ENCODE measurements around the gene TNRC18.
"Not testable (repeated sequence)": the region's sequence is repeated elsewhere in the genome, so short reads cannot be mapped to it uniquely, and the experiment has no call there.

The TNRC18 gene

GRCh38 chr7:5423306-5423975, at the start of gene TNRC18:
Gene TNRC18 (minus strand): TSS chr7:5423834. CDS start chr7:5421246, 2,588 bp downstream.
- peak in 1 of 2 experiments; percentile 93 for DNase-seq

GRCh38 chr7:5472432-5473315, 49.0 kb upstream of the TNRC18 start:
- peak in 1 of 2 experiments; percentile 97 for DNase-seq

- not testable (repeated sequence) for DNase-seq
These were observed 48.0 kb upstream of the TNRC18 start for GRCh38 chr7:5471623-5472022.

DNA sequence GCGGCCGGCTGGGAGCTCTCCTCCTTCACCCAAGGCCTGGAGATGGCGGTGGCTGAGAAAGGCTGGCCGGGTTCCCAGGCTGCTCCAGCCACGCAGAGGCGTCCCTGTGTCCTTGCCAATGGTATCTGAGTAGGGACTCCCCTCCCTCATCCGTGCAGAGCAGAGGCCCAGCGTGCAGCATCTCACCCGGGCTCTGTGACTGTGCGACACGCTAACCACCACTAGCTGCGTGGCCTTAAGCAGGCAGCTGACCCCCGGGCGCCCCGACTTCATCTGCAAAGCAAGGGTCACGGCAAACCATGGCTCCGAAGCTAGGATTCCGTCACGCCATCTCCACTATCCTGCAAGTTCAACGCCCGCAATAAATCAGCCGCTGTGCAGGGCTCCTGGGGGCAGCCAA, 47.2 kb upstream of the TNRC18 start:
- no peak for DNase-seq

GRCh38 chr7:5470167-5470532, 46.5 kb upstream of the TNRC18 start:
- no peak for DNase-seq

- DNase-seq, result no peak
These were observed 45.9 kb upstream of the TNRC18 start for GRCh38 chr7:5469375-5470166.

DNA sequence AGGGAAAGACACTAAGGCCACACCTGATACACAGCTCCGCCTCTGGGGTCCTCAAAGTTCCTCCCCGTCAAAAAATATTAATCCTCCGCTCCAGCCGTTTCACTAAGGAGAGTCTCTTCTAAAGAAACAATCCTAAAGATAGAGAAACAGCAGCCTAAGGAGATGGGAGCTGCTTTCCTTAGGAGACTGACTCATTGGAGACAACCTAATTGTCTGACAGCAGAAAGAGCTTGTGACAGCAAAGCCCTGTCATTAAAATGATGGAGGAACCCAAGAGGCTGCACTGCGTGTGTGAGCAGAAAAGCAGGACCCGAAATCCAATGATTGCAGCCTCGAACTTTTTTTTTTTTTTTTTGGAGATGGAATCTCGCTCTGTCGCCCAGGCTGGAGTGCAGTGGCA, 44.0 kb upstream of the TNRC18 start:
- no peak for DNase-seq

DNA sequence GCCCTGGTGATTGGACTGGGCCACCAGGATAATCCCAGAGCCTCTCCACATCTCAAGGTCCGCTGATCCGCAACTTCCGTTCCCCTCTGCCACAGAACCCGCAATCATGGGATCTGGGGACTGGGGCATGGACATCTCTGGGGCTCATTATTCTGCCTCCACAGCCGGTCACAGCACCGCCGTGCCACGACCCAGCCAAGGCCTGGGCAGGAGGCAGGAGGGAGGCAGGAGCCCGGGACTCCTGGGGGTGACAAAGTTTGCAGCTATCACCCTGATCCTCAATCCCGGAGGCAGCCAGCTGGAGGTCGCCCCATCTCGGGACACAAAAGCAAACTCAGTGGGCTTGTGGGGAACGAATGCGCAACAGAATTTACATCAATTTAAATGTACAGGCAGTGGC, 42.9 kb upstream of the TNRC18 start:
- DNase-seq, result no peak

DNA sequence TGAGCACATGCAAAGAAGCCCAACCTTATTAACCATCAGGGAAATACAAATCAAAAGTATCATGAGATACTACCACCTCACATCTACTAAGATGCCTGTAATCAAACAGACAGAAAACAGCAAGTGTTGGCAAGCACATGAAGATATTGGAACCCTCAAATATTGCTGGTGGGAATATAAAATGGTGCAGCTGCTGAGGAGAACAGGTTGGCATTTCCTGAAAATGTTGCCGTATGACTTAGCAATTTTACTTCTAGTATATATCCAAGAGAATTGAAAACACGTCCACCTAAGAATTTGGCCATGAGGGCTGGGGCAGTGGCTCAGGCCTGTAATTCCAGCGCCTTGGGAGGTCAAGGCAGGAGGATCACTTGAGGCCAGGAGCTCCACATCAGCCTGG, 39.4 kb upstream of the TNRC18 start:
- DNase-seq, result no peak

- DNase-seq, result no peak
These were observed 38.6 kb upstream of the TNRC18 start for GRCh38 chr7:5462216-5462615.

GRCh38 chr7:5458921-5459480, 35.4 kb upstream of the TNRC18 start:
- DNase-seq, result no peak

GRCh38 chr7:5457245-5457735, 33.7 kb upstream of the TNRC18 start:
- DNase-seq, result no peak

- no peak for DNase-seq
These were observed 32.8 kb upstream of the TNRC18 start for GRCh38 chr7:5456409-5456808.

- no peak for DNase-seq
These were observed 32.1 kb upstream of the TNRC18 start for GRCh38 chr7:5455581-5456219.

DNA sequence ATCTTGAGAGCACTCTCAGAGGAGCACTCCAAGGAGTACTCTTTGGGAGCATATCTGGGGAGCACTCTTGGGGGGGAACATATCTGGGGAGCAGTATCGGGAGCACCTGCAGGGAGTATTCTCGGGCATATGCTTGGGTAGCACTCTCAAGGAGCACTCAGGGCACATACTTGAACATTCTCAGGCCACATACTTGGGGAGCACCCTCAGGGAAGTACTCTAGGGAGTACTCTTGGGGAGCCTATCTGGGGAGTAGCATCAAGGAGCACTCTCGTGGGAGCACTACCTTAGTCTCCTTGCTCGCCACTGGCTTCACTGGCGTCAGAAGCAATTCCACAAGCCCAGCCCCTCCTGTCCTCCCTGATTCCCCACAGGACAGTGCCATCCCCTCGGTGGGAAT, 31.5 kb upstream of the TNRC18 start:
- DNase-seq, result no peak

DNA sequence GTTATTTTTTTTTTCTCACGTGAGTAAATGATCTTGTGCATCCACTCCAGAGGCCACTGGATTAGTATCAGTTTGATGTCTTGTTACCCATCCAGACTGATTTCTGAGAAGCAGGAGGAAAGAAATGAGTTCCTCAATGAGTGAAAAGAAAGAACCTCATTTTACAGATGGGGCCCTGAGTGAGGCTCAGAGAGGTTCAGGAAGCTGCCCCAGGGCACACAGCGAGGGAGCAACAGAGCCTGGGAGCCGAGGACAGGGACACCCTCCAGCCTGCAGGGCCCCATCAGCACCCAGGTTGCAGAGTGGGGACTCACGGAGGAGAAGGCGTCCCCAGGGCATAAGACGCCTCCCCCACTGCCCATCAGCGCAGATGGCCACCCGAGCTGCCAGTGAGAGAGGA, 30.9 kb upstream of the TNRC18 start:
- DNase-seq, result no peak

- DNase-seq, result no peak
These were observed 30.0 kb upstream of the TNRC18 start for GRCh38 chr7:5453566-5454075.

DNA sequence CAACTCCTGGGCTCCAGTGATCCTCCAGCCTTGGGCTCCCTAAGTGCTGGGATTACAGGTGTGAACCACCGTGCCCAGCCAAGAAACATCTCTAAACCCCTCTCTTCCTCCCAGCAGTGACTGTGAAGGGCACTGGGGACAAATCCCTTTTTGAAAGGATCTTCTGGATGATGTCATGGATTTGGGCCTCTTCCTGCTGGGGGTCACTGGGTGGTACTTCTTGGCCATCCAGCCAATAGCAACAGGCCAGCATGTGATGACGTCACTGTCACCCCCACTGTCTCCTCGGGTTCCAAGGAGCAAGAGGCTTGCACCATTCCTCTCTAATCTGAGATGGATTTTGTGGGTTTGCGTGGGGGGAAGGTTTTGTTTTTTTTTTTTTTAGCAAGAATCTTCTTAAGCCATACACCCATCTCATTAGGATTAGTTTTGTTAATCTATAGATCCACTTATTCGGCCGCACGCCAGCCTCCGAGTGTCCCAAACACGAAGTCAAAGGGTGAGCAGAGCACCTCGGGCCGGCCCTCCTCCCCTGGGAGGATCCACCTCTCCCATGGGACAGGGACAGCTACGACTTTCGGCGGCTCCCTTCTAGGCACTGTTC, 29.4 kb upstream of the TNRC18 start:
- peak in 1 of 2 experiments; percentile 15 for DNase-seq

- no peak for DNase-seq
These were observed 28.9 kb upstream of the TNRC18 start for GRCh38 chr7:5452470-5452899.

DNA sequence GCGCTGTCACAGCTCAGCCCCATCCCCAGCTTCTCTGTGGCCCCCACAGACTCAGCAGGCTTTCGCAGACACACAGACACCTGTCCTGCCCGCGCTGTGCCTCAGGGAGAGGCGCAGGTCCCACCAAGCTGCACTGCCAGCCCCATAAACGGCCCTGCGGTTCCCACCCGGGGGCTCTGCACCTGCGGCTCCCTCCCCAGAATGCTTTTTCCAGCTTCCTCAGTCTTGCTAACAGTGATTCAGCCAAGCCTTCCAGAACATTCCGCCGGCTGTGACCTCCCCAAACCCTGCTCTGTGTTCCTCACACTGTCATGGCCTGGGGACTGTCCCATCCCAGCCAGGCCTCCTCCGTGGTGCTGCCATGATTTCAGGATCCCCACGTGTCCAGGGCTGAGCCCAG, 27.8 kb upstream of the TNRC18 start:
- no peak for DNase-seq

DNA sequence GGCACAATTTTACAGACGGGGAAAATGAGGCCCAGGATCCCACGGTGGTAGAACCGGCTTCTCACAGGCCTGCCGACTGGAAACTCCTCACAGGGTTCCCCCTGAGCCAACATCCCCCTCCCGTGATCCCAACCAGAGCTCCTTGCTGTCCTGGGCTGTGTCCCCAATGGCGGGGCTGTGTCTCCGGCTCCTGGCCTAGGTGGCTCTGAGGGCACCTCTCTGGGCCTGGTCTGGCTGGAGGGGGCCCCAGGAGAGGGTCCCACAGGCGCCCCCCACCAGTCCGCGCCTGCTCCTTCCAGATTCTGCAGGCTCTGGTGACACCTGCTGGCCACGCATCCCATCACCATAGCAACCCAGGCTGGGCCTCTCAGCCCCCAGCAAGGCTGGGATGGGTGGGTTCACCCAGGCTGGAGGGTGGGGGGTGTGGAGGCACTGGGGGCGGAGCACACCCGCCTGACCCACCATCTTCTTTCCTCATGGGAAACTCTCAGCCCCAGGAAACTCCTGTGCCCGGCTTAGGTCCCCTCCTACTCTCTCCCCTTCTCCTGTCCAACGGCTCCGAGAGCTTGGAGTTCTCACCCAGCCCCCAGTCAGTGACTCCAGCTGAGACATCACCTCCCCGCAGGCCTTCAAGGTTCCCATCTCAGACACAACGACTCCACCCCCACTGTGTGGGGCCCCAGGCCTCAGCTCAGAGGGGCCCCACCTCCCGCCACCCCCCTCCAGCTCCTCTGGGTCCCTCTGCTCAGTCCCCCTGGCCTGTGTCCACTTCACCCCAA, 27.1 kb upstream of the TNRC18 start:
- DNase-seq, result peak in 1 of 2 experiments; percentile 26

All from SW 1271 (cell line).